GM21529 (cell line): ENCODE data around the gene EID3.
"Not testable (repeated sequence)": the region's sequence is repeated elsewhere in the genome, so short reads cannot be mapped to it uniquely, and the experiment has no call there.

Experiments used
- ATAC-seq: cut with Tn5 transposase; IDR thresholded peaks from one replicate; pipeline ENCODE4 v1.9.1; 2021; ENCODE audit not compliant: unreplicated experiment

EID3 gene

DNA sequence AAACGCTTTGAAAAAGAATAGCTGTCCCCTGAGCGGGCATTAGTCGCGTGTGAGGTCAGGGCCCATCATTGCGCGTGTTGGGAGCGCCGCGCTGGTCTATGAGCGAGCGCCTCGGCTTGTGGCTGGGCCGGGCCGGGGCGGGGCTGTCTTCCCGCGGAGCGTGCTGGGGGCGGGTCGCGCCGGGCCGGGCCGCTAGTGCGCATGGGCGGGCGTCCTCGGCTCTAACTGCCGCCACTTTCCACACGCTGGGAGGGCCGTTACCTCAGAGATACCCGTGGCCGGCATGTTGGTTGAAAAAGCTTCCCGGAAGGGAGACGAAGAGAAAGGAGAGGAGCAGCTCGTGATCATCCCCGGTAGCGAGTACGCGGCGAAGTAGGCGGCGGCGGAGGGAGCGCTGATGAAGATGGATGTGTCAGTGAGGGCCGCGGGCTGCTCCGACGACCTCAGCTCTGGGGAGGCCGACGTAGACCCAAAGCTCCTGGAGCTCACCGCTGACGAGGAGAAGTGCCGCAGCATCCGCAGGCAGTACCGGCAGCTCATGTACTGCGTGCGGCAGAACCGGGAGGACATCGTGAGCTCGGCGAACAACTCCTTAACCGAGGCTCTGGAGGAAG, at the start of gene EID3:
EID3 (plus strand) TSS at position 202 of the 614 bp plus-strand sequence; CDS start at position 398, 196 bp downstream.
- peak; percentile 95 for ATAC-seq

DNA sequence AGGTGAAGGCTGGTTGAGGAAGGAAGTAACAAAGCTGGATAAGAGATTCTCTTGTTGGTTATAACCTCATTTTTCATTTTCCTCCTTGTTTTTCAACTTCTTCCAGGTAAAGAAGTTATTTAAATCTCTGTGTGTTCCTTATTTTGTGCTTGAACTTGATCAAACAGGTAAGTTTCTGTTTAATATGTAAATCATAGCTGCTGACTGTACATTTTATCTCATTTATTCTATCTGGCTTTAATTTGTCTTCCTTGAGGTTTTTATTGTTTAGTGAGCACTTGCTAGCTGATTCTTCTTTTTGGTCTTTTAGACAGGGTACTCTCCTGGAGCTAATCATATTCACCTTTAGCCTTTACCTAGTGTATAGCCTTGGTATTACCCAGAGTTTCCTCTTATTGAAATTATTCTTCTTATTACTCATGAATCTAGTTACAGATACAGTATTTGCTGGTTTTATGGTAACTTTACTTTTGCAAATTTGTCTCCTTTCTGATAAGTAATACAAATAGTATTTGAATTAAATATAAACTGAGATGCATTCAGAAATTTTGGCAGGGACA, 45.5 kb upstream of the EID3 start:
- ATAC-seq = no peak

DNA sequence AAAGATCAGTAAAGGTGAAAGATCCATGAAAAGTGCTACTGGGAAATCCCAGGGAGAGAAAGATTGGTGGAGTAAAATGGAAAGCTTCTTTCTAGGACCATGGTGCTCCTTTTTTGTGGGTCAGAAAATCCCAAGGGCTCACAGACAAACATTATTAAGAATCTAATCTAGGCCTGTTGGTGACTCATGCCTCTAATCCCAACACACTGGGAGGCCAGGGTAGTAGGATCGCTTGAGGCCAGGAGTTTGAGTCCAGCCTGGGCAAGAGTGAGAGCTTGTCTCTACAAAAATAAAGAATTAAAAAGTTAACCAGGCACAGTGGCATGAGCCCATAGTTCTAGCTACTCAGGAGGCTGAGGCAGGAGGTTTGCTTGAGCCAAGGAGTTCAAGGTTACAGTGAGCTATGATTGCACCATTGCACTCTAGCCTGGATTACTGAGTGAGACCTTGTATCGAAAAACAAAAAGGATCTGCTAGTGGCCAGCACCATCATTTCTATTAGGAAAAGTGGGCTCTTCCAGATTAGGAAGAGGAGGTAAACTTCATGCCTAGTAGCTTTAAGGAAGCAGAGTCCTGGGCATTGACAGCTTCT, 45.0 kb upstream of the EID3 start:
- no peak for ATAC-seq

DNA sequence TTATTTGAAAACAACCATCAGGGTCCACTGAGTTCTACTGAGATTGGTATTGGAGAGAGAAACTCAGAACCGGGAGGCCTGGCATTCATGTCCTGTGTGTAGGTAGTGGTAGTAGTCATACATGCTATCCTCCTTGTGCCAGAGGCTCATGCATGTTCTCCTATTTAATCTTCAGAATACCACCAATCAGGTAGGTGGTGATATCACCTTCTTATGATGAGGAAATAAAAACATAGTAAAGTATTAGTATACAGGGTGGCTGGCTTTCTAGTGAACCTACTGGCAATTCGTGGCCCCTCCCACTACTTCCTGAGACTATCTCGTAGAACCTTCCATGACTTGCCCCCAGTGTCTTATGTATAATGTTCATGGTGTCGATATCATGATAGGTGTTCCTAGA, 40.5 kb upstream of the EID3 start:
- ATAC-seq = no peak

- ATAC-seq = no peak
Measured at GRCh38 chr12:104263580-104264358, 39.8 kb upstream of the EID3 start.

GRCh38 chr12:104265436-104265835, 38.1 kb upstream of the EID3 start:
- ATAC-seq = not testable (repeated sequence)

GRCh38 chr12:104272938-104273337, 30.6 kb upstream of the EID3 start:
- ATAC-seq = no peak

- ATAC-seq = no peak
Measured at GRCh38 chr12:104273503-104273902, 30.0 kb upstream of the EID3 start.

- no peak for ATAC-seq
Measured at GRCh38 chr12:104274811-104275210, 28.7 kb upstream of the EID3 start.

DNA sequence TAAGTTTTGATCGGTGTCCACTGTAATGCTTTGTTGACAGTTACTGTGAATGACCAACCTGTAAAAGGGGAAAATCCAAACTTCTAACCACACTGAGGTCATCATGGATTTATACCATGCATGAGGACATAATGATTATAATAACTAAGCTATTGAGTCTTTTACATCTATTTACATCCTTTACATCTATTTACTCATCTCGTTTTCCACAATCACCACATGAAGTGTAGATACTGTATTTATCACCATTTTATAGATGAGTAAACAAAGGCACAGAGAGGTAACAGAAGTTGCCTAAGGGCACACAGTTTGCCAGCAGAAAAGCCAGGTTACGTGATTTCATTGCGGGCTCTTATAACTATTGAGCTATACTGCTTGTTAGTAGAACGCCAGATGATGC, 27.9 kb upstream of the EID3 start:
- no peak for ATAC-seq

DNA sequence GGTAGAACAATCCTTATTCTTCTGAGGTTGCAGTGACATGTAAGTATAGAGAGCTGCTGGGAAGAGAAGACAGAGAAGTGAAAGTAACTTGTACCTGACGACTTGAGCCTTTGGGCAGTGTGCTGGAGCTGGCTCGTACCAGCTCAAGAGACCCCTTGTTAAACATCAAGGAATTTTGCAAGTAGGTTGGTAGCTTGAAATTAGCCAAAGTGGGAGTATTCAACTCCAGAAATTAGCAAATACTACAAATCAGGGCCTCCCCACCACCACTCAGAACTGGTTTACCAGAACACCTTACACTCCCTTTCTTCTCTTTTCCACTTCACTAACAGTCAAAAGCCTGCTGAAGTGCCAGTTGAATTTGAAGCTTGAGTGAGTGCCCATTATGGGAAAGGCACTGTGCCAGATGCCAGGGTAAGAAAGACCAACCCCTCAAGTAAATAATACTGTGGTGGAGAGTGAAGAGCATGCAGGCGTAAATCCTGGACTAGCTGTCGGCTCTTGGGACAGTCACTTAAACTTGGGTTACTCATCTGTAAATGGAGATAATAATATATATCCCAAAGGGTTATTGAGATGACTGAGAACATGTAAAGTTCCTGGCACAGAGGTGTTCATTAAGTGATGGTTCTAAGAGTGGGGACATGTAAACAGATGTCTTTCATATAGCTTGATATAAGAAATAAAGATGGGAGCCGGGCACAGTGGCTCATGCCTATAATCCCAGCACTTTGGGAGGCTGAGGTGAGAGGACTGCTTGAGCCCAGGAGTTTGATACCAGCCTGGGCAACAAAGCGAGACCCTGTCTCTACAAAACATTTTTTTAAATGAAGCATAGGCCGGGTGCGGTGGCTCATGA, 27.0 kb upstream of the EID3 start:
- peak; percentile 81 for ATAC-seq

DNA sequence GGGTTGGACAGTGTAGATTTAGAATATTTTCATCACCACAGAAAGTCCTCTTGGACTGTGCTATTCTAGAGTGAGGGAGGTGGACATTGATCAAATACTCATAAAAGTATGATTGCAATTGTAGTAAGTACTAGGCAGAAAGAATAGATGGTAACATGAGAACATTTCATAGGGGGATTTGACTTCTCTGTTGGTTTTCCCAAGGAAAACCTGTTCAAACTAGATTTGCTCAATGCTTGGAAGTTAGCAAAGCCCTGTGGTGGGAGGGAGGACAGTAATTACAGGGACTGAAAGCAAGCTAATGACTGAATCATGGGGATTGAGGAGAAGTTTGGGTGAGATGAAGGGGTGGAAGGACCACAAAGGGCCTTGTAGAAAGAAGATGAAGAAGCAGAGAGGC, 24.4 kb upstream of the EID3 start:
- ATAC-seq = no peak

DNA sequence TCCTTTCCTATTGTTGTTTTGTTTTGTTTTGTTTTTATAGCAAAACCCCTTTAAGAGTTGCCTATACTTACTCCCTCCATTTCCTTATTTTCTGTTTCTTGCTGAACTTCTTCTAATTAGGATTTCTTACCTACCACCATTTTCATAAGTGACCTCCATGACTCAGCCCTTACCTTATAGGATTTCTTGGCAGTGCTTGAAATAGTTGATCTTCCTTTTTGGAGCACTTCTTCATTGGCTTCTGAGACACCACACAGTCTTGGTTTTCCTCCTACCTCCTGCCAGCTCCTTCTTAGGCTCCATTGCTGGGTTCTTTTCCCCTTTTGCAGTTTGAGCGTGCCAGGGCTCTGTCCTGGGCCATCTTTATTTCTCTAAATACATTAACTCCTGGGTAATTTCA, 23.4 kb upstream of the EID3 start:
- no peak for ATAC-seq

- ATAC-seq = no peak
Measured at GRCh38 chr12:104280717-104281458, 22.7 kb upstream of the EID3 start.

GRCh38 chr12:104281636-104282035, 21.9 kb upstream of the EID3 start:
- ATAC-seq = no peak

GRCh38 chr12:104282109-104282508, 21.4 kb upstream of the EID3 start:
- no peak for ATAC-seq

GRCh38 chr12:104285740-104286515, 17.6 kb upstream of the EID3 start:
- no peak for ATAC-seq

DNA sequence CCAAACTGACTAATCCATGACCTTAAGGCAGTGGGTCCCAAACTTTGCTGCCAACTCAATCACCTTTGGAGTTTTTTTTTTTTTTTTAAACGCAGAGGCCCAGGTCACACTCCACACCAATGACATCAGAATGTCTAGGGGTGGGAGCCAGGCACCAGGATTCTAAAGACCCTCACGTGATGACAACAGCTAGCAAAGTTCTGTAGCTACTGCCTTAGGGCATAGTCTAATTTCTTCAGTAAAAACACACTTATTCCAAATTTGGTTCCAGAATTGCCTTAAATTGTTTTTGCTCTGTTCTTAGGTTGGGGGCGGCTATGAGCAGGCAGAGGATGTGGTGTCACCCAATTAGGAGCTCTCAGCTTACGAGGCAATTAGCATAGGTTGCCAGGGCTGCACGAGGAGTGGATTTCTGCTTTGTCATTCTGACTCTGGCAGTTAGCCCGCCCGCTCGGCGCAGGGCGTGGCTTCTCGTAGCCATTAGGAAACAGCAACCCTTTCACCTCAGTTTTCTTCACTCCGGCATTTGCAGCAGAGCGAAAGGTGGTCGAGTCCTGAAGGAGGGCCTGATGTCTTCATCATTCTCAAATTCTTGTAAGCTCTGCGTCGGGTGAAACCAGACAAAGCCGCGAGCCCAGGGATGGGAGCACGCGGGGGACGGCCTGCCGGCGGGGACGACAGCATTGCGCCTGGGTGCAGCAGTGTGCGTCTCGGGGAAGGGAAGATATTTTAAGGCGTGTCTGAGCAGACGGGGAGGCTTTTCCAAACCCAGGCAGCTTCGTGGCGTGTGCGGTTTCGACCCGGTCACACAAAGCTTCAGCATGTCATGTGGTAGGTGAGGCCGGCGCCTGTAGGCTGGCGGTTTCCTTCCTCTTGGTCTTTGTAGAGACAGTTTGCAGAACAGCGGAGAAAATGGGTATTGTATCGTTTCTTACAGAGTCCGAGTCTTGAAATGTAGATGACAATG, 16.7 kb upstream of the EID3 start:
- ATAC-seq = peak; percentile 86
